Nephron (organoid): ENCODE data around the gene AQP2.

ENCODE experiments used
- H3K27ac Mint-ChIP-seq, 3 experiments: 2 replicates each; pipeline ENCODE4 v1.8.0; 2020; ENCODE audit warnings: mixed read lengths in 3 of 3, mild to moderate bottlenecking in 2 of 3, moderate library complexity in 1 of 3
- H3K27me3 Mint-ChIP-seq: 2 replicates; pipeline ENCODE4 v1.8.0; 2021; ENCODE audit warnings: low read depth, mild to moderate bottlenecking, moderate library complexity, mixed read lengths
- H3K36me3 Mint-ChIP-seq: 2 replicates; pipeline ENCODE4 v1.8.0; 2020; ENCODE audit warnings: low read depth, mixed read lengths
- H3K4me1 Mint-ChIP-seq: 2 replicates; pipeline ENCODE4 v1.8.0; 2020; ENCODE audit warnings: mixed read lengths
- H3K4me3 Mint-ChIP-seq, 3 experiments: 2 replicates each; pipeline ENCODE4 v1.8.0; 2020; ENCODE audit warnings: mild to moderate bottlenecking in 3 of 3, mixed read lengths in 3 of 3, moderate library complexity in 2 of 3
- H3K9me3 Mint-ChIP-seq: 2 replicates; pipeline ENCODE4 v1.8.0; 2020; ENCODE audit warnings: mixed read lengths
- TF ChIP-seq, protein P1 (sequence below), 3 experiments: fragments of 200-600 bp; sonication (generic); IDR thresholded peaks; one replicate each; pipeline ENCODE4 v1.5.0; 2021; ENCODE audit warnings: antibody characterized with exemption in 3 of 3; ENCODE audit not compliant: unreplicated experiment in 3 of 3

The AQP2 gene

DNA sequence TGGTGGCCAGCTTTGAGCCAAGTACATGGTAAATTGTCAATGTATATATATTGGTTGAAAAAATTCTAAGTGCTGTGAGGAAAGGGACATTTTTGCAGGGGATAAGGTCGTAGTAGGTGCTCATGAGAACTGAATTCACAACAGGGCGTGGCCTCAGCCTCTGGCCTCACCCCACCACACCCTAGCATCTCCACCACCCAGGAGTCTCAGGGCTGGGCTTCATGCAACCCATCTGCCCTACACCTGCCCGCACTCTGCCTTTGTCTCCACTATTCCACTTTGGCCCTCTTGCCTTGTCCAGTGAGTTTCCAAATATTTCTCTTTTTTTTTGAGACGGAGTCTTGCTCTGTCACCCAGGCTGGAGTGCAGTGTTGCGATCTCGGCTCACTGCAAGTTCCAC is 22.1 kb upstream of the AQP2 start:
- TF ChIP-seq, protein P1, sequence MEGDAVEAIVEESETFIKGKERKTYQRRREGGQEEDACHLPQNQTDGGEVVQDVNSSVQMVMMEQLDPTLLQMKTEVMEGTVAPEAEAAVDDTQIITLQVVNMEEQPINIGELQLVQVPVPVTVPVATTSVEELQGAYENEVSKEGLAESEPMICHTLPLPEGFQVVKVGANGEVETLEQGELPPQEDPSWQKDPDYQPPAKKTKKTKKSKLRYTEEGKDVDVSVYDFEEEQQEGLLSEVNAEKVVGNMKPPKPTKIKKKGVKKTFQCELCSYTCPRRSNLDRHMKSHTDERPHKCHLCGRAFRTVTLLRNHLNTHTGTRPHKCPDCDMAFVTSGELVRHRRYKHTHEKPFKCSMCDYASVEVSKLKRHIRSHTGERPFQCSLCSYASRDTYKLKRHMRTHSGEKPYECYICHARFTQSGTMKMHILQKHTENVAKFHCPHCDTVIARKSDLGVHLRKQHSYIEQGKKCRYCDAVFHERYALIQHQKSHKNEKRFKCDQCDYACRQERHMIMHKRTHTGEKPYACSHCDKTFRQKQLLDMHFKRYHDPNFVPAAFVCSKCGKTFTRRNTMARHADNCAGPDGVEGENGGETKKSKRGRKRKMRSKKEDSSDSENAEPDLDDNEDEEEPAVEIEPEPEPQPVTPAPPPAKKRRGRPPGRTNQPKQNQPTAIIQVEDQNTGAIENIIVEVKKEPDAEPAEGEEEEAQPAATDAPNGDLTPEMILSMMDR (IDR thresholded peaks at IDR 0.05; ENCODE audit: unreplicated experiment in 3 of 3): no peak
- H3K27ac Mint-ChIP-seq: no peak overlapping the region
- no peaks in the 10 kb centered on the region for H3K9me3 Mint-ChIP-seq
- H3K36me3 Mint-ChIP-seq: no peaks in the 10 kb centered on the region
- H3K27me3 Mint-ChIP-seq: peaks cover 3% of the 10 kb centered on the region
- peaks cover 11% of the 10 kb centered on the region for H3K4me1 Mint-ChIP-seq
- H3K4me3 Mint-ChIP-seq: no peak overlapping the region

DNA sequence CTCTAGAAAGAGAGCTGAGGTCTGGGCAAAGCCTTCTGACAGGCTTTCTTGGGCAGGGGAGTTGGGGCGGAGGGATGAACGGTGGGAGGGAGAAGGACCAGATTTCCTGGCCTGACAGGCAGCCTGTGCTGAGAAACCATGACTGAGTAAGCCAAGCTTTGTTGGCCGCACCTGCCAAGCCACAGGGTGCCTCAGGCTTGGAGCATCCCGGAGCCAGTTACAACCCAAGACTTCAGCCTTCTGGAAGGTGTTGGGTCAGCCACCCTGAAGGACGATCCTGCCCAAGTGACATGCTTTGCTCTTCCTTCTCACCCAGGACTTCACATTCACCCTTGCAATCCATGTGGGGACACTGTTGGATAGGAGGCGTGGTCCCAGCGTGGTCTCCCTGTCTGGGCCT is 21.0 kb upstream of the AQP2 start:
- H3K27me3 Mint-ChIP-seq: peaks cover 3% of the 10 kb centered on the region
- TF ChIP-seq, protein P1 (IDR thresholded peaks at IDR 0.05; ENCODE audit: unreplicated experiment in 3 of 3): no peak
- H3K4me3 Mint-ChIP-seq: no peak overlapping the region

DNA sequence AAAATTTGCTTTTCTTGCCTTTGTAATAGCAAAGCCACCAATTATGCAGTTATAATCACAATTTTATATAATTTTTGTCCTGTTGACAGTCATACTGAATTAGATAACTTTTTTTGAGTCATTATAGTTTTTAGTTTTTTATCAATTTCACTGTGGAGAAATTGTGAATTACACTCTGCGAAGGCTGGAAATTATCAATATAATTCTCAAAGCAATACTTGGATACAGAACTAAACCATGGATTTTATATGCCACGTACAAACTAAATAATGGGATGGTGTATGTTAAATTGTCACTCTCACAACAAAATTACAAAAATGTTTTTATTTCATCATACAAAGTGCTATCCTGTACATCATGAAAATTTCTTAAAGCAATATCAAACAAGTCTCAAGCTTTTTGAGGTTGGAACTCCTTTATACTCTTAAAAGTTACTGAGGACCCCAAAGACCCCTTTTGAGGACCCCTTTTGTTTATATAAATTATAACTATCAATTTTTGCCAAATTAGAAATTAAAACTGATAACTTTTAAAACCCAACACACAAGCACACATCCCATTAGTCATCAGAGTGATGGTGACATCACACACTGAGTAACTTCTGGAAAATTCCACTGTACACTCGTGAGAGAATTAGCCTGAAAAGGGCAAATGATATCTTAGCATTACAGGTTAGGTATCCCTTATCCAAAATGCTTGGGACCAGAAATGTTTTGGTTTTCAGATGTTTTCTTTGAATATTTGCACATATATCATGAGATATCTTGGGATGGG is 19.8 kb upstream of the AQP2 start:
- H3K27me3 Mint-ChIP-seq: peaks cover 3% of the 10 kb centered on the region
- H3K4me3 Mint-ChIP-seq: no peak overlapping the region
- peaks cover 19% of the 10 kb centered on the region for H3K4me1 Mint-ChIP-seq
- H3K9me3 Mint-ChIP-seq: peaks cover 3% of the 10 kb centered on the region
- no peak overlapping the region for H3K27ac Mint-ChIP-seq
- TF ChIP-seq, protein P1 (IDR thresholded peaks at IDR 0.05; ENCODE audit: unreplicated experiment in 3 of 3): no peak
- peaks cover 4% of the 10 kb centered on the region for H3K36me3 Mint-ChIP-seq

More for the DNA sequence above, 21.0 kb upstream of the AQP2 start:
- H3K27ac Mint-ChIP-seq: no peak overlapping the region
- peaks cover 2% of the 10 kb centered on the region for H3K36me3 Mint-ChIP-seq
- H3K9me3 Mint-ChIP-seq: peaks cover under 1% of the 10 kb centered on the region
- peaks cover 18% of the 10 kb centered on the region for H3K4me1 Mint-ChIP-seq

DNA sequence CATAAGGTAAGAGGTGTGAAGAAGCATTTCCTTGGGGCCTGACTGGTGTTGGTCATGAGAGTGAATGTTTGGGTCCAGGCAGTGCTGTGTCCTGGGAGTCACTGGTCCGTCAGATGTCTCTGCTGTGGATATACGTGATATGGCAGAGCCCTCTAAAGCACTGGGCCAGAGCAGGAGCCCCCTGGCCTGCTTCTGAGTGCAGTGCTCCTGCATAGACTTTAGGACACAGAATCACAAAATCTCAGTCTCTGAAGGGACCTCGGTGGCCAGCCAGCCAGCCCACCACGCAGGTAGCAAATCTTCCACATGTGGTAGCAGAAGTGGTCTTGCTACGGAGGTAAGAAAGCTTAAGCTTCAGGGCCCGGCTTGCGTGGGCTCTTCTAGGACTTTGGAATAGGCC is 18.5 kb upstream of the AQP2 start:
- Mint-ChIP-seq H3K27ac (no peak overlapping the region), H3K9me3 (peaks cover 3% of the 10 kb centered on the region), H3K36me3 (peaks cover 4% of the 10 kb centered on the region), H3K4me3 (no peak overlapping the region), H3K27me3 (peaks cover 7% of the 10 kb centered on the region), H3K4me1 (peaks cover 15% of the 10 kb centered on the region)
- TF ChIP-seq, protein P1 (IDR thresholded peaks at IDR 0.05; ENCODE audit: unreplicated experiment in 3 of 3): no peak

DNA sequence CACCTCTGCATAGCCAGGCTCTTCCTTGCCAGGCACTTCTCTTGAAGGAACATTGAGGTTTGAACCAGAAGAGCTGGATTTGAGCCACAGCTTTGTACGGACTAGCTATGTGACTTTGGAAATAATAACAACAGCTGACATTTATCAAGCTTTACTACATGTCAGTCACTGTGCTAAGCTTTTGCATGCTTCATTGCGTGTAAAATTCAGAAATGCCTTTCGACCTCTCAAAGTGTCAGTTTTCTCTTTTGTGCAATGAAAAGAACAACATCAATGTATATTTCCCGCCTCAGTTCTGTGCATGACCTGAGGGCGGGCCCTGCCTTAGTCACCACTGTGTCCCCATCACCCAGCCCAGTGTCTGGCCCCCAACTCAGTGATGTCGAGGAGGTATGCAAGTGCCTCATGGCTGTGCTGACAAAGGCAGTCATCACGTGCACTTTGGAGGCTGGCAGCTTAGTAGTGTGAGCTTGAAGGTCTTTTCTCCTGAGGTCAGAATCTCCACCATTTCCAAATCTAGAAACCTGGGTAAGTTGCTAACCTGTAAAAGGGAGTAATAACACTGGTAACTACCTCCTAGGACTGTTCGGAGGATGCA is 17.9 kb upstream of the AQP2 start:
- Mint-ChIP-seq H3K36me3 (peaks cover 4% of the 10 kb centered on the region), H3K9me3 (peaks cover 3% of the 10 kb centered on the region), H3K27me3 (peaks cover 7% of the 10 kb centered on the region), H3K4me1 (peaks cover 15% of the 10 kb centered on the region), H3K4me3 (no peak overlapping the region), H3K27ac (peak overlapping the region in 1 of 3 experiments; percentile 73)
- TF ChIP-seq, protein P1 (IDR thresholded peaks at IDR 0.05; ENCODE audit: unreplicated experiment in 3 of 3): no peak
